ENCODE measurements around the gene CISH. TPM values are rescaled to one million over a fixed set of nuclear protein-coding genes. Genes with fewer than 3 reads are reported as not detected.

Gene CISH
- total RNA-seq, 2 donors from 2014 or later, result 5.1 to 7.6 TPM

DNA sequence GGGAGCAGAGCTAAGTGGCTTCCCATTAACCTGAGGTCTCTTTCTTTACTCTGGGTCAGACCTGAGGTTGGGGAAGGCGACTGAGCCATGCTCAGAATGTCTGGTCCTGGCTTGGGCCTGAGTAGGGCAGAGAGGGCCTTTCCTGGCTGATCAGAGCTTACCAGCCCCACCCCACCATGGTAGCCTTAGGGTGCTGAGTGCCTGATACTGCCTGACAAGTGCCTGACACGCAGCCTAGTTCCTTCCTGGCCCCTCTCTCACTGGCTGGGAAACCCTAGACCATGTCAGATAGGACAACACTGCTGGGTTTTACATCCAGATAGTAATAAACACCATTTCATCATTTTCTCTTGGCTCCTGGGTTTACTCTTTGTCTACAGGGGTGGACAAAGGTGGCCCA lies 37.4 kb upstream of the CISH start:
- no peak for TF ChIP-seq POLR2A (IDR thresholded peaks at IDR 0.05)
- no peak for TF ChIP-seq POLR2AphosphoS5 (IDR thresholded peaks at IDR 0.05)
- TF ChIP-seq, protein P1, sequence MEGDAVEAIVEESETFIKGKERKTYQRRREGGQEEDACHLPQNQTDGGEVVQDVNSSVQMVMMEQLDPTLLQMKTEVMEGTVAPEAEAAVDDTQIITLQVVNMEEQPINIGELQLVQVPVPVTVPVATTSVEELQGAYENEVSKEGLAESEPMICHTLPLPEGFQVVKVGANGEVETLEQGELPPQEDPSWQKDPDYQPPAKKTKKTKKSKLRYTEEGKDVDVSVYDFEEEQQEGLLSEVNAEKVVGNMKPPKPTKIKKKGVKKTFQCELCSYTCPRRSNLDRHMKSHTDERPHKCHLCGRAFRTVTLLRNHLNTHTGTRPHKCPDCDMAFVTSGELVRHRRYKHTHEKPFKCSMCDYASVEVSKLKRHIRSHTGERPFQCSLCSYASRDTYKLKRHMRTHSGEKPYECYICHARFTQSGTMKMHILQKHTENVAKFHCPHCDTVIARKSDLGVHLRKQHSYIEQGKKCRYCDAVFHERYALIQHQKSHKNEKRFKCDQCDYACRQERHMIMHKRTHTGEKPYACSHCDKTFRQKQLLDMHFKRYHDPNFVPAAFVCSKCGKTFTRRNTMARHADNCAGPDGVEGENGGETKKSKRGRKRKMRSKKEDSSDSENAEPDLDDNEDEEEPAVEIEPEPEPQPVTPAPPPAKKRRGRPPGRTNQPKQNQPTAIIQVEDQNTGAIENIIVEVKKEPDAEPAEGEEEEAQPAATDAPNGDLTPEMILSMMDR (IDR thresholded peaks at IDR 0.05), result no peak
- DNase-seq (ENCODE audit: low spot score), result no peak
- intact Hi-C loops (cut with DNase I), result no loop called here
- 88% methylated on average over 2 of the region's 2 CpGs for WGBS
- H3K36me3 ChIP-seq, result peaks cover 0 to 3% of the 10 kb centered on the region in 2 donors
- H3K9me3 ChIP-seq, result no peaks in the 10 kb centered on the region
- no peak overlapping the region for H3K27ac ChIP-seq
- H3K27me3 ChIP-seq (replicated peaks; ENCODE audit: insufficient read depth), result no peaks in the 10 kb centered on the region
- H3K4me1 ChIP-seq (replicated peaks), result no peaks in the 10 kb centered on the region
- no peak overlapping the region for H3K4me3 ChIP-seq

GRCh38 chr3:50648313-50648712 lies 36.7 kb upstream of the CISH start:
- Histone ChIP-seq H3K9me3 (no peaks in the 10 kb centered on the region), H3K4me1 (replicated peaks) (no peaks in the 10 kb centered on the region), H3K27me3 (replicated peaks; ENCODE audit: insufficient read depth) (no peaks in the 10 kb centered on the region), H3K36me3 (peaks cover 0 to 3% of the 10 kb centered on the region in 2 donors), H3K27ac (no peak overlapping the region), H3K4me3 (no peak overlapping the region)
- WGBS, result 62% methylated on average over 6 of the region's 6 CpGs
- DNase-seq (ENCODE audit: low spot score), result no peak
- intact Hi-C loops (cut with DNase I), result no loop called here
- TF ChIP-seq POLR2A (IDR thresholded peaks at IDR 0.05) (no peak), POLR2AphosphoS5 (IDR thresholded peaks at IDR 0.05) (no peak)
- TF ChIP-seq, protein P1 (IDR thresholded peaks at IDR 0.05), result no peak

DNA sequence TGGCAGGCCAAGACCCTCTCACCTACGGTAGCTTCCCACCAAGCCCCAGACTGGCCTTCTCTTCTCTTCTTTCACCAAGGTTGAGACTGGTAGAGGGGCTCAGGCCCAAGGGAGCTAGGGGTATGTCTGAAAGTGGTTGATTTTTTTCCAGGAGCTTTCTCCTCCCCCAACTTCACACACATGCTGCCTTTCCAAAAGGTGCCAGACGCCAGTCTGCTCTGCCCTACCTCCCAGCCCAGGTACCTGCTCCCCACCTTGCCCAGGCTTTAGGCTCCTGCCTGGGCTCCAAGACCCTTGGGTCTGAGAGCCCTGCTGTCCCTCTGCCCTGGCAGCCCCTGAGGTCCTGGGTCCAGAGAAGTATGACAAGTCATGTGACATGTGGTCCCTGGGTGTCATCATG lies 33.8 kb upstream of the CISH start:
- 77% methylated on average over 2 of the region's 2 CpGs for WGBS
- Histone ChIP-seq H3K9me3 (no peaks in the 10 kb centered on the region), H3K27ac (no peak overlapping the region), H3K4me3 (no peak overlapping the region), H3K36me3 (peaks cover 0 to 3% of the 10 kb centered on the region in 2 donors), H3K27me3 (replicated peaks; ENCODE audit: insufficient read depth) (no peaks in the 10 kb centered on the region), H3K4me1 (replicated peaks) (no peaks in the 10 kb centered on the region)
- no peak for TF ChIP-seq POLR2A (IDR thresholded peaks at IDR 0.05)
- TF ChIP-seq, protein P1 (IDR thresholded peaks at IDR 0.05), result no peak
- no peak for TF ChIP-seq POLR2AphosphoS5 (IDR thresholded peaks at IDR 0.05)
- intact Hi-C loops (cut with DNase I), result no loop called here
- DNase-seq (ENCODE audit: low spot score), result no peak

DNA sequence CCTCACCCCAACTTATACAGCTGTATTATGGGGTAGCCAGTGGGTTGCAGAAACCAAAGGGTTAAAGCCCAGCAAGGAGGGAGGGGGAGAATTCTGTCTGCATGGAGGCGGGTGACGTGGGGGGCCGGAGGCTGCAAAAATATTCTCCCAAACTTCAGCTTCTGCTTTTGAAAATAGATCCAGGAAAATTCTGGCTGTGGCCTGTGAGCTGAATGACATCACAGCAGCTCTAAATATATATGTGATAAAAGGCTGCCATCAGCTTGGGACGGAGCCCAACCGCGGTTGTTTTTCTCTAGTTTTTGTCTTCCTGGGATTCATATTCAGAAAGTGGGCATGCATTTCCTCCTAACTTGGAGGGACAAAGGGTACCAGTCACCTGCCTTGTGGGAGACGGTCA lies 33.0 kb upstream of the CISH start:
- intact Hi-C loops (cut with DNase I), result no loop called here
- Histone ChIP-seq H3K36me3 (peaks cover 0 to 3% of the 10 kb centered on the region in 2 donors), H3K4me3 (no peak overlapping the region), H3K4me1 (replicated peaks) (no peaks in the 10 kb centered on the region), H3K27ac (no peak overlapping the region), H3K9me3 (no peaks in the 10 kb centered on the region), H3K27me3 (replicated peaks; ENCODE audit: insufficient read depth) (no peaks in the 10 kb centered on the region)
- WGBS, result 79% methylated on average over 7 of the region's 7 CpGs
- no peak for TF ChIP-seq POLR2AphosphoS5 (IDR thresholded peaks at IDR 0.05)
- no peak for TF ChIP-seq POLR2A (IDR thresholded peaks at IDR 0.05)
- TF ChIP-seq, protein P1 (IDR thresholded peaks at IDR 0.05), result no peak
- no peak for DNase-seq (ENCODE audit: low spot score)

DNA sequence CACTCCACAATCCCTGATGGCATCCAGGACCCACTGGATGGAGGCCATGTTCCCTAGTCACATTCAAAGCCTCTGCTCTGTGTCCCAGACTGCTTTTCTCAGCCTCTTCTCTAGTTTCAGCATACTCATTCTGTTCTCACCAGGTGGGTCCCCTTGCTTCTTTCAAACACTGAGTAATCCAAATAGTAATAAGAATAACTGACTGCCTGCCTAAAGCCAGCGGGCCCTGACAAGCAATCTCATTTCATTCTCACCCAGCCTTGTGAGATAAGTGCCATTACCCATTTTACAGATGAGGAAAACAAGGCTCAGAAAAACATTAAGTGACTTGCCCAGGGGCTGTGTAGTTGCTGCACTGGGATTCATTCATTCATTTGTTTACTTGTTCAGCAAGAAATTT lies 30.8 kb upstream of the CISH start:
- Histone ChIP-seq H3K27ac (no peak overlapping the region), H3K4me3 (no peak overlapping the region), H3K36me3 (no peaks in the 10 kb centered on the region), H3K27me3 (replicated peaks; ENCODE audit: insufficient read depth) (no peaks in the 10 kb centered on the region), H3K9me3 (no peaks in the 10 kb centered on the region), H3K4me1 (replicated peaks) (no peaks in the 10 kb centered on the region)
- 100% methylated on average over 1 of the region's 1 CpG for WGBS
- no peak for DNase-seq (ENCODE audit: low spot score)
- TF ChIP-seq POLR2AphosphoS5 (IDR thresholded peaks at IDR 0.05), result no peak
- TF ChIP-seq POLR2A (IDR thresholded peaks at IDR 0.05), result no peak
- TF ChIP-seq, protein P1 (IDR thresholded peaks at IDR 0.05), result no peak
- intact Hi-C loops (cut with DNase I), result no loop called here
